ENCODE results near the gene KCTD2. TPM values are rescaled to one million over a fixed set of nuclear protein-coding genes. Genes with fewer than 3 reads are reported as not detected.

Gene KCTD2
- total and polyA plus RNA-seq, 9 of the 15 experiments (the other 6 are each of a cell fraction or from before 2014, with no cell fraction given), result 1.7 to 32.9 (median 15.8) TPM

GRCh38 chr17:75087182-75087557 lies 40.1 kb downstream of the KCTD2 start:
- 46% methylated on average over 10 of the region's 12 CpGs for WGBS (ENCODE audit: insufficient coverage, low coverage, missing lambda C conversion rate)
- Histone ChIP-seq H3K79me2 (ENCODE audit: control insufficient read depth, insufficient read depth, low read length) (no peaks in the 10 kb centered on the region; the same call in 2 of the 3 replicates), H2AFZ (ENCODE audit: low read depth, low read length) (peak overlapping the region; percentile 91), H3K9me1 (ENCODE audit: control insufficient read depth, insufficient read depth, low read length) (peaks cover 5% of the 10 kb centered on the region), H3K9ac (ENCODE audit: insufficient read depth in 1 of 2, low read depth in 2 of 2, low read length in 2 of 2) (peak overlapping the region; percentile 71 to 88), H4K20me1 (replicated peaks; ENCODE audit: control insufficient read depth, insufficient read depth, low read length) (no peaks in the 10 kb centered on the region), H3K9me3 (replicated peaks; ENCODE audit: control insufficient read depth, insufficient read depth, low read depth, low read length) (no peaks in the 10 kb centered on the region), H3K27ac (ENCODE audit: extremely low read depth, low read depth, low read length) (peak overlapping the region; percentile 84), H3K27me3 (ENCODE audit: control insufficient read depth in 2 of 2, insufficient read depth in 2 of 2, low read length in 2 of 2) (no peaks in the 10 kb centered on the region; a peak in 1 of 5 replicates), H3K4me3 (peak overlapping the region; percentile 34), H3K4me1 (replicated peaks in 1 of 2; ENCODE audit: control insufficient read depth in 2 of 2, insufficient read depth in 2 of 2, low read length in 2 of 2) (peaks cover 48 to 53% of the 10 kb centered on the region in 2 experiments), H3K36me3 (ENCODE audit: control insufficient read depth, insufficient read depth, low read length) (no peaks in the 10 kb centered on the region), H3K4me2 (ENCODE audit: insufficient read depth, low read length) (peak overlapping the region; percentile 90)
- FAIRE-seq, result no peak
- CTCF ChIA-PET (ENCODE audit: low intra/inter-chr PET ratio), result interaction anchor here (0.6 kb wide), 1 partner anchor 27 kb away, joined by 3 read pairs; no protein-coding TSS in a partner anchor
- intact Hi-C loops (cut with micrococcal nuclease), result no loop called here
- BruUV-seq (replicated peaks), result TSS peak; percentile 81
- in situ Hi-C loops (cut with MboI), result no loop called here
- no peak for DNase-seq (ENCODE audit: extremely low read depth in 1 of 4, low spot score in 3 of 4)
- peak; percentile 1; the same call in 1 of the 3 replicates for ATAC-seq
- POLR2A ChIA-PET, result interaction anchor here (0.7 to 3.0 kb wide), 6 partner anchors 9 to 27 kb away, joined by 3 to 11 read pairs (median 4); no protein-coding TSS in a partner anchor
- TF ChIP-seq ZFX (CRISPR knock-in tag; IDR thresholded peaks at IDR 0.05) (no peak; the same call in 1 of the 2 replicates), EP400 (IDR thresholded peaks at IDR 0.05) (peak; percentile 31; the same call in 1 of the 2 replicates), ZC3H4 (CRISPR knock-in tag; IDR thresholded peaks at IDR 0.05; ENCODE audit: borderline replicate concordance) (0 out of 2 replicates have a peak, but pooled peaks have one; percentile 54), ZBTB2 (IDR thresholded peaks at IDR 0.05) (0 out of 2 replicates have a peak, but pooled peaks have one; percentile 25), ZNF121 (CRISPR knock-in tag; conservative IDR thresholded peaks at IDR 0.05) (peak; percentile 49), NR2C2 (CRISPR knock-in tag; IDR thresholded peaks at IDR 0.05) (no peak), NR2C2 (tag; IDR thresholded peaks at IDR 0.05) (0 out of 2 replicates have a peak, but pooled peaks have one; percentile 53), THAP7 (CRISPR knock-in tag; IDR thresholded peaks at IDR 0.05) (0 out of 2 replicates have a peak, but pooled peaks have one; percentile 42)
- TF ChIP-seq, protein P1, sequence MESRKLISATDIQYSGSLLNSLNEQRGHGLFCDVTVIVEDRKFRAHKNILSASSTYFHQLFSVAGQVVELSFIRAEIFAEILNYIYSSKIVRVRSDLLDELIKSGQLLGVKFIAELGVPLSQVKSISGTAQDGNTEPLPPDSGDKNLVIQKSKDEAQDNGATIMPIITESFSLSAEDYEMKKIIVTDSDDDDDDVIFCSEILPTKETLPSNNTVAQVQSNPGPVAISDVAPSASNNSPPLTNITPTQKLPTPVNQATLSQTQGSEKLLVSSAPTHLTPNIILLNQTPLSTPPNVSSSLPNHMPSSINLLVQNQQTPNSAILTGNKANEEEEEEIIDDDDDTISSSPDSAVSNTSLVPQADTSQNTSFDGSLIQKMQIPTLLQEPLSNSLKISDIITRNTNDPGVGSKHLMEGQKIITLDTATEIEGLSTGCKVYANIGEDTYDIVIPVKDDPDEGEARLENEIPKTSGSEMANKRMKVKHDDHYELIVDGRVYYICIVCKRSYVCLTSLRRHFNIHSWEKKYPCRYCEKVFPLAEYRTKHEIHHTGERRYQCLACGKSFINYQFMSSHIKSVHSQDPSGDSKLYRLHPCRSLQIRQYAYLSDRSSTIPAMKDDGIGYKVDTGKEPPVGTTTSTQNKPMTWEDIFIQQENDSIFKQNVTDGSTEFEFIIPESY (CRISPR knock-in tag; IDR thresholded peaks at IDR 0.05), result 0 out of 2 replicates have a peak, but pooled peaks have one; percentile 45
